Midbrain (tissue), 1 donor: Measurements from ENCODE around the gene ATOSB.
A peak's percentile ranks its signal among the peaks of the same experiment; 100 is the strongest.

Source experiments
- DNase-seq: peaks from one replicate; lab custom pipeline; 2025; lab: John Stamatoyannopoulos, UW

Gene ATOSB

GRCh38 chr9:35112257-35113020 lies 3.2 kb downstream of the ATOSB start:
- peak; percentile 27 for DNase-seq

- peak; percentile 98 for DNase-seq
Observed at GRCh38 chr9:35111001-35111933, 4.4 kb downstream of the ATOSB start.

DNA sequence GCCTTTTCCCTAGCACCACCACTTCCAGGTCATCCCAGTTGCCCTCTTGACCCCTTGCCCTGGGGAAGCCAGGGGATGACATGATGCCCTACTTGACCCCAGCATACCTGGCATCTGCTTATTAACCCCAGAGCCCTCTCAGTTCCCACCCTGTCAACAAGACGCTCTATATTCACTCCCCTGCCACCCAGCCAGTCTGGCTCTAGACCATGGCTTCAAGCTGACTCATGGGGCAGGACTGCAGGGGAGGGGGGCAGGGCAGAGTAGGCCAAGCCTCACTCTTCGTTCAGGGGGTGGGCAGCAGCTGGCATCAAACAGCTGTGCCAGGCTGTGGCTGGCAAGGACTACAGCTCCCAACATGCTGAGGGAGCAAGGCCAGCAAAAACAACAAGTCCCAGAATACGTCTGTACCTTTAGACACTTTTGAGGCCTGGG lies 5.3 kb downstream of the ATOSB start:
- peak; percentile 78 for DNase-seq

GRCh38 chr9:35108946-35109575 lies 6.6 kb downstream of the ATOSB start:
- no peak for DNase-seq

DNA sequence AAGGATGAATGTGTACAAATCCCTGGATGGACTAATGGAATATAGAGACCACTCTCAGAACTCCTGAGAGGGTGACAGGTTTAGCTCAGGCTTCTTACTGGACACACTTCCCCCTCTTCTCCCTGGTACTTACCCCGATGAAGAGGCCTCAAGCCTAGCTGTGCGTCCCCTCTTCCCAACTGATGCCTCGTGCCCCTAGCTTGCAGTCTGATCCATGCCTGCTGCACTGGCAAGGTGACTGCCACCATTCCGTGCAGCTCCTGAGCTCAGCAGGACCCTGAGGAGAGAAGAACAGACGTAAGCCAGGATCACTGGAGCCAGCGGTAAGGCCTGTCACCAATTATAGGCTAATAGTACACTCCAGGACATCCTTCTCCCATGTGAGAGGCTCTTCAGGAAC lies 7.2 kb downstream of the ATOSB start:
- no peak for DNase-seq

DNA sequence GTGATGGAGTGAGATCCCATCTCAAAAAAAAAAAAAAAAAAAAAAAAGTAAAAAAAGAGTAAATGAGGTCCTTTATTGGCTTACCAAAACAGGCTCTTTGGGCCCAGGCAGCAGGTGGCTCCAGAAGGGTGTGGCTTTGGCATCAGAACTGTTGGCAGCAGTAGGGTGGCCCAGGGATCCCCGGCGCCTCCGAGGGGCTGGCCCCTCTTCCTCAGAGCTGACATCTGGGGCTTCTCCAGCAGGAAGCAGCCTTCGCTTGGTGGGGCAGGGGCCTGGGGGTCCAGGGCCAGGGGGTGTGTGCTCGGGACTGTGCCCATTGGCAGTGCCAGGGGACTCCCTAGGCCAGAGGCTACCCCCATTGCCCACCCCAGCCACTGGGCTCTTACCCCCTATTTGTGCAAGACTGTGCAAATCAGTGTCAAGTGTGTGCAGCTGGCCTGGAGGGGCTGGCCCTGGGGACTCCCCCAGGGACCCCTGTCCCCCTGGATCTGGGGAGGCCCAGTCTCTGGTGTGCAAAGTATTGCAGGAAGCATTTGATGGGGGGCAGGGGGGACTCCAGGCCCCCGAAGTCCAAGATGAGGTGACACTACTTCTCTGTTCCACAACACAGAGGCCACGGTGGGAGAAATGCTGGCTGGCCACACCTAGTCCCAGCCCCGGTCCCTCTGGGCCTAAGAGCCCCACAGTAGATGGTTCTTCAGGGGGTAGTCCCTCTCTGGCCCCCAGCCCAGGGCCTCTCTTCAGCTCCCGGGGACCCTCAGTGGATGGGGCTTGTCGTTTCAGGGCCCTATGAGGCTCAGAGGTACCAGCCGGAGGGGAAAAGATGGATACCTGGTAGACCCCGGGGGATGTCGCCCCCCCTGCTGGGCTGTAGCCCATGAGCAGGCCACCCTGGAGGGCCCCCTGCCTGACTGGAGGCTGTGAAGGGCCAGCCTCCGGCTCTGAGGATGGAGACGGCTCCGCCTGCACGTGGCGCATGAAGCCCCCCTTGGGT lies 8.1 kb downstream of the ATOSB start:
- no peak for DNase-seq

GRCh38 chr9:35106343-35106730 lies 9.3 kb downstream of the ATOSB start:
- DNase-seq = no peak

DNA sequence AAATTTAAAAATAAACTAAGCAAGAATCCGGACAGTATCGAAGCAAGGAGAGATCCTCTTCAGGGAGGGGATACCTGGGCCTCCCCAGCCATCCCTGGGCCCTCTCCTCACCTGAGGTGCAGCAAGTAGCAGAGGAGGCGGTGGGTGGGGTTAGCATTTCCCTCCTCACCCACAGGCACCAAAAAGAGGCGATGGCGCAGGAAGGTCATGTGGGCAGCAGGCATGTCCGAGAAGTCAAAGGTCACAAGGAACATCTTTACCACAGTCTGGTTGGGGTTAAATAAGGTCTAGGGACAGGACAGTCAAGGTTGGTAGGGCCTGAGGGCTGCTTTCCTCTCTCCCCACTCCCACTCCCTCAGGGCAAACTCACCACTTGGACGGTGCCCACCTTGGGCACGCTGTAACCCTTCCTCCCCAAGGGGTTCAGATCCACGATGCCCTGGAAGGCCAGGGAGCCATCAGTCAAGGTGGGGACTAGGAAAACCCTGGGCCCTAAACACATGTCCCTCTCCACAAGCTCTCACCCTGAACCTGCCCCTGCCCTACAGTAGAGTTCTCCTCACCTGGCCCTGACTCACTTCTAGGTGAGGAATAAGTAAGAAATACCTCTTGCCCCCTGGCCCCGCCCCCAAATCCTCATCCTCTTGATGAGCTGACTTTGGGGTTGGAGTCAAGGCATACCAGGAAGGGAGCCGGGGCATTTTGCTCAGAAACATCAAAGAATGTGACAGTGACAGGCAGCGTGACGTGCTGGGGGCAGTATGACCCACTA lies 9.9 kb downstream of the ATOSB start:
- no peak for DNase-seq

- DNase-seq = no peak
Observed at GRCh38 chr9:35105126-35105525, 10.5 kb downstream of the ATOSB start.

- DNase-seq = no peak
Observed at GRCh38 chr9:35104586-35104985, 11.1 kb downstream of the ATOSB start.

DNA sequence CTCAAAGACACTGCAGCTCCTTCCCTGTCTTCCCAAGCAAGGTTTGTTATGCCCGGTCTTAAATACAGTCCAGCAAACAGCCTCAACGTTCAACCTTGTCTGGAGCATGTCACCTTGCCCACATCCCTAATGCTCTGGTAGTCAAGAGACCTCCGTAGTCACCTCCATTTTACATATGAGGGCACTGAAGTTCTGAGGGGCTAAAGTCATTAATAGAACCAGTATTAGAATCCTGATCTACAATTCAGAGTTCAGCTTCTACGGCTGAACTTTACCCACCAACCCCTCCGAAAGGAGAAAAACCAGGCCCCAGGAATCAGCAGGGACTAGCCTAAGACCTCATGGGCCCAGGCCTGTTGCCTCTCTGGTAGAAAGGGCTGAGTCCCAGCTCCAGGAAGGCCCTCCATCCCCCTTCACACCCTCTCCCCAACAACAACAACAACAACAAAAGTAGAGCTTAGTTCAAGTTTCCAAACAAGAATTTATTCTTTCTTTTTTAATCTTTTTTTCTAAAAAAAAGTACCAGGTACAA lies 11.9 kb downstream of the ATOSB start:
- peak; percentile 32 for DNase-seq

- DNase-seq = peak; percentile 97
Observed at GRCh38 chr9:35102769-35103659, 12.6 kb downstream of the ATOSB start, which contains the start of gene STOML2. Gene STOML2 (minus strand): TSS chr9:35103131. CDS start chr9:35103094, 37 bp downstream.

GRCh38 chr9:35102465-35102768 lies 13.2 kb downstream of the ATOSB start:
- no peak for DNase-seq

DNA sequence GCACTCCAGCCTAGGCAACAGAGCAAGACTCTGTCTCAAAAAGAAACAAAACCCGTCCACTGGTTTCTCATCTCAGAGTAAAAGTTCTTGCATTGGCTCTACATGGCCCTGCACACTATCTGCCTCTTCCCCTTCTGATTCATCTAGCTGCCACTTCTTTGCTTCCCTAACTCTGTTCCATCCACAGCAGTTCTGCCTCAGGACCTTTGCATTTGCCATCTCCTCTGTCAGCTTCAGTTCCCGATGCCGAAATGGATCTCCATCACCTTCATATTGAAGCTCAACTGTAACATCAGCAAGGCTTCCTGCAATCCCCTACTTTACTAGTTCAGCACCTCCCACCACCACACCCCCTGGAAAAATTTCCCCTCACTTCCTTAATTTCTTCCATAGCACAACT lies 18.1 kb downstream of the ATOSB start:
- no peak for DNase-seq

- peak; percentile 83 for DNase-seq
Observed at GRCh38 chr9:35096035-35096849, 19.4 kb downstream of the ATOSB start, which contains the start of gene PIGO. Gene PIGO (minus strand): TSS chr9:35096591. CDS start chr9:35095565, 1,026 bp downstream.

GRCh38 chr9:35091536-35091935 lies 24.1 kb downstream of the ATOSB start:
- DNase-seq = no peak

DNA sequence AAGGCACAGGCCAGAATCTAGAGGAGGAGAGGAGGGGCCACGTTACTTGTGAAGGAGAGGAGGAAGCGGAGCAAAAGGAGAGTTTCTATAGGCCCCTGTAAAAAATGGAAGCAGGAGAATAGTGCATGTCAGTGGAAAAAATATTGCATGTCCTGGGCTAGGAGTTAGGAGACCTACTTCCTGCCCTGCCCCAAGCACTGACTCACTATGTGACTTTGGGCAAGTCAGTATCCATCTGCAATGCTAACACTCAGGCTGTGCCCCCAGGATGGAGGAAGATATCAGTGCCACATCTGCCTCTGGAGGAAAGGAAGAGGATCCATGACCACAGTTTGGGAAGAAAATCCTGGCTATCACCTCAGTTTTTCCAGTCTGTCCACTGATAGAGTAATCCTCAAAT lies 26.2 kb downstream of the ATOSB start:
- no peak for DNase-seq

GRCh38 chr9:35085078-35085477 lies 30.6 kb downstream of the ATOSB start:
- DNase-seq = no peak
